Activated T-helper 1 cell treated with Interleukin-2 at 50 U/mL for 16 hours (primary cell): ENCODE measurements around the gene TTC23.

Experiments
- DNase-seq: peaks from one replicate; pipeline ENCODE4 v3.0.0-alpha.2; 2020; ENCODE audit warnings: low read depth

TTC23 gene

DNA sequence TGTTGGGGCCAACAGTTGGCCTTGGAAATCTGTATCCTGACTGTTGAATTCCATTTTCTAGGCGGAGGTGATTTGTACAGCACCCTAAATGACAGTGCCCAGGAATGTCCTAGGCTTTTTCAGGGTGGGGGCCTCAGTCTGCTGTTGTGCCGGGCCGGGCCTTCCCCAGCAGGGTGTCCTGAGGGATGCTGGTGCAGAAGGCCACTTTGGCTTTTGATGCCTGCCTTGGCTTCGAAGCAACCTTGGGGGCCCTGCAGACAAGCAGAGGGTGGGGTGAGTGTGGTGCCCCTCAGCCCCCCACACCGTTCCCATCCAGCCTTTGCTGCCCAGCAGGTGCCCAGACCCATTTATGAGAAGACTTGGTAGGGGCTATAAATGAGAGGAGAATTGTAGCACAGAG is 111.5 kb downstream of the TTC23 start:
- DNase-seq: no peak

DNA sequence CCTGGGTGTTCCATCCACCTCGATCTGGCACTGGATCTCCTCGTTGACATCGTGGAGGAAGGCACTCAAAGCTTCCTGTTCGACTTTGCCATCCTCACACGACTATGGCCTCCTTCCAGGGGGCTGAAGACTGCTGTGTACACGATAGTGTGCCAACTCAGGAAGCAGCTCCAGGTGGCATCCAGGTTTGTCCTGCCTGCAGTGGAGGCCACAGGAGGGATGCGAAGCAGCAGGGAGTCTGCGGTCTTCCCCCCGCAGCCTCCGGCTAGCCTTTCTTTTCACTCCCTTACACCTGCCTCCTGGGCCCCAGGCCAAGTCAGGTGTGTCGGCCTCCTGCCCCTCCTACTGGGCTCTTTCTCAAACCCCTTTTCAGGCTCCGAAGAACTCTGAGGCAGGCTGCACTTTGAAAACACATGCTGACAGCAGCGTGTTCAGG is 112.3 kb downstream of the TTC23 start:
- no peak for DNase-seq

DNA sequence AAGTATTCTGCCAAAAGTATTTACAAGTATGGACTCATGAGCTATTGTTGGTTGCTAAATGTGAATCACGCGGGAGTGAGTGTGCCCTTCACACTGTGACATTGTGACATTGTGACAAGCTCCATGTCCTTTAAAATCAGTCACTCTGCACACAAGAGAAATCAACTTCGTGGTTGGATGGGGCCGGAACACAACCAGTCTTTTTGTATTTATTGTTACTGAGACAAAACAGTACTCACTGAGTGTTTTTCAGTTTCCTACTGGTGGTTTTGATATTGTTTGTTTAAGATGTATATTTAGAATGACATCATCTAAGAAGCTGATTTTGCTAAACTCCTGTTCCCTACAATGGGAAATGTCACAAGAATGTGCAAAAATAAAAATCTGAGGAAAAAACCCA is 114.2 kb downstream of the TTC23 start:
- no peak for DNase-seq

DNA sequence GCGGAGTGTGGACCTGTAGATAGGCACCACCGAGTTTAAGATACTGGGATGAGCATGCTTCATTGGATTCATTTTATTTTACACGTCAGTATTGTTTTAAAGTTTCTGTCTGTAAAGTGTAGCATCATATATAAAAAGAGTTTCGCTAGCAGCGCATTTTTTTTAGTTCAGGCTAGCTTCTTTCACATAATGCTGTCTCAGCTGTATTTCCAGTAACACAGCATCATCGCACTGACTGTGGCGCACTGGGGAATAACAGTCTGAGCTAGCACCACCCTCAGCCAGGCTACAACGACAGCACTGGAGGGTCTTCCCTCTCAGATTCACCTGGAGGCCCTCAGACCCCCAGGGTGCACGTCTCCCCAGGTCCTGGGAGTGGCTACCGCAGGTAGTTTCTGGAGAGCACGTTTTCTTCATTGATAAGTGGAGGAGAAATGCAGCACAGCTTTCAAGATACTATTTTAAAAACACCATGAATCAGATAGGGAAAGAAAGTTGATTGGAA is 115.0 kb downstream of the TTC23 start:
- no peak for DNase-seq

DNA sequence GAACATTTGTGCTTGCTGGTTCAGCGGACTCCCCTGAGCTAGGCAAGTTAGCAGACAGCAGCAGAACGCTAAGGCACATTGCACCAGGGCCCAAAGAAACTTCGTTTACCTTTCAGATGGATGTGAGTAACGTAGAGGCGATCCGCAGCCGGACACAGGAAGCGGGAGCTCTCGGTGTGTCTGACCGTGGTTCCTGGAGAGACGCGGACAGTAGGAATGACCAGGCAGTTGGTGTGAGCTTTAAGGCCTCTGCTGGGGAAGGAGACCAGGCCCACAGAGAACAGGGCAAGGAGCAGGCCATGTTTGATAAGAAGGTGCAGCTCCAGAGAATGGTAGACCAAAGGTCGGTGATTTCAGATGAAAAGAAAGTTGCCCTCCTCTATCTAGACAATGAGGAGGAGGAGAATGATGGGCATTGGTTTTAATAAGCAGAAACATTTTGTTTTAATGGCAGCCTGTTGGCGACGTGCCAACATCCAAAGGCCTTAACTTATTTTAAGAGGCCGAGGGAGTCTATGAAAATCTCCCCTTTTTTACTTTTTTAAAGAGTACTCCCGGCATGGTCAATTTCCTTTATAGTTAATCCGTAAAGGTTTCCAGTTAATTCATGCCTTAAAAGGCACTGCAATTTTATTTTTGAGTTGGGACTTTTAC is 116.6 kb downstream of the TTC23 start:
- DNase-seq: no peak

DNA sequence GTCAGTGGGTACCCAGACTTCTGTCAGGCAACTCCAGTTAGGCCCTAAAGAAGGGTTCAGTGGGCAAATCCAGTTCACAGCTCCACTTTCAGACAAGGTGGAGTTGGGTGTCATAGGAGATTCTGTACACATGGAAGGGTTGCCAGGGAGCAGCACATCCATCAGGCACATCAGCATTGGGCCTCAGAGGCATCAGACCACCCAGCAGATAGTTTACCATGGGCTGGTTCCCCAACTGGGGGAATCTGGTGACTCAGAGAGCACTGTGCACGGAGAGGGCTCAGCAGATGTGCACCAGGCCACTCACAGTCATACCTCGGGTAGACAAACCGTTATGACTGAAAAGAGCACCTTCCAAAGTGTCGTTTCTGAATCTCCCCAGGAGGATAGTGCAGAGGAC is 117.3 kb downstream of the TTC23 start:
- DNase-seq: no peak

DNA sequence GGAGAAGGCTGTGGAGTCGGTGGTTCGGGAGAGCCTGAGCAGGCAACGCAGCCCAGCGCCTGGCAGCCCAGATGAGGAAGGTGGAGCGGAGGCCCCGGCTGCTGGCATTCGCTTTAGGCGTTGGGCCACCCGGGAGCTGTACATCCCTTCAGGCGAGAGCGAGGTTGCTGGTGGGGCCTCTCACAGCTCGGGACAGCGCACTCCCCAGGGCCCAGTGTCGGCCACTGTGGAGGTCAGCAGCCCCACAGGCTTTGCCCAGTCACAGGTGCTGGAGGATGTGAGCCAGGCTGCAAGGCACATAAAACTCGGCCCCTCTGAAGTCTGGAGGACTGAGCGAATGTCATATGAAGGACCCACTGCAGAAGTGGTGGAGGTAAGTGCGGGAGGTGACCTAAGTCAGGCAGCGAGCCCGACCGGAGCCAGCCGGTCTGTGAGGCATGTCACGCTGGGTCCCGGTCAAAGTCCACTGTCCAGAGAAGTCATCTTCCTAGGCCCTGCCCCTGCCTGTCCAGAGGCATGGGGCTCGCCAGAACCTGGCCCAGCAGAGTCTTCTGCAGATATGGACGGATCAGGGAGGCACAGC is 117.8 kb downstream of the TTC23 start:
- no peak for DNase-seq

DNA sequence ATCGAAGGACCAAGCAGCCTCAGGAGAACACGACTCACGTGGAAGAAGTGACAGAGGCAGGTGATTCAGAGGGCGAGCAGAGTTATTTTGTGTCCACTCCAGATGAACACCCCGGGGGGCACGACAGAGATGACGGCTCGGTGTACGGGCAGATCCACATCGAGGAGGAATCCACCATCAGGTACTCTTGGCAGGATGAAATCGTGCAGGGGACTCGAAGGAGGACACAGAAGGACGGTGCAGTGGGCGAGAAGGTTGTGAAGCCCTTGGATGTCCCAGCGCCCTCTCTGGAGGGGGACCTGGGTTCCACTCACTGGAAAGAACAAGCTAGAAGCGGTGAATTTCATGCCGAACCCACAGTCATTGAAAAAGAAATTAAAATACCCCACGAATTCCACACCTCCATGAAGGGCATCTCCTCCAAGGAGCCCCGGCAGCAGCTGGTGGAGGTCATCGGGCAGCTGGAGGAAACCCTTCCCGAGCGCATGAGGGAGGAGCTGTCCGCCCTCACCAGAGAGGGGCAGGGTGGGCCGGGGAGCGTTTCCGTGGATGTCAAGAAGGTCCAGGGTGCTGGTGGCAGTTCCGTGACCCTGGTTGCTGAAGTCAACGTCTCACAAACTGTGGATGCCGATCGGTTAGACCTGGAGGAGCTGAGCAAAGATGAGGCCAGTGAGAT is 118.5 kb downstream of the TTC23 start:
- no peak for DNase-seq

DNA sequence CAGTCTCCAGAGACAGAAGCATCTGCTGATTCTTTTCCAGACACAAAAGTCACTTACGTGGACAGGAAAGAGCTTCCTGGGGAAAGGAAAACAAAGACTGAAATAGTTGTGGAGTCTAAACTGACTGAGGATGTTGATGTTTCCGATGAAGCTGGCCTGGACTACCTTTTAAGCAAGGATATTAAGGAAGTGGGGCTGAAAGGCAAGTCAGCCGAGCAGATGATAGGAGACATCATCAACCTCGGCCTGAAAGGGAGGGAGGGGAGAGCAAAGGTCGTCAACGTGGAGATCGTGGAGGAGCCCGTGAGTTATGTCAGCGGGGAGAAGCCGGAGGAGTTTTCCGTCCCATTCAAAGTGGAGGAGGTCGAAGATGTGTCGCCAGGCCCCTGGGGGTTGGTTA is 119.1 kb downstream of the TTC23 start:
- no peak for DNase-seq

DNA sequence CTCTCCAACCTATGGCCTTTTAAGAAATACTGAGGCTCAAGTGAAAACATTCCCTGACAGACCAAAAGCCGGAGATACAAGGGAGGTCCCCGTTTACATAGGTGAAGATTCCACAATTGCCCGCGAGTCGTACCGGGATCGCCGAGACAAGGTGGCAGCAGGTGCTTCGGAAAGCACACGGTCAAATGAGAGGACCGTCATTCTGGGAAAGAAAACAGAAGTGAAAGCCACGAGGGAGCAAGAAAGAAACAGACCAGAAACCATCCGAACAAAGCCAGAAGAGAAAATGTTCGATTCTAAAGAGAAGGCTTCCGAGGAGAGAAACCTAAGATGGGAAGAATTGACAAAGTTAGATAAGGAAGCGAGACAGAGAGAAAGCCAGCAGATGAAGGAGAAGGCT is 119.7 kb downstream of the TTC23 start:
- DNase-seq: no peak

DNA sequence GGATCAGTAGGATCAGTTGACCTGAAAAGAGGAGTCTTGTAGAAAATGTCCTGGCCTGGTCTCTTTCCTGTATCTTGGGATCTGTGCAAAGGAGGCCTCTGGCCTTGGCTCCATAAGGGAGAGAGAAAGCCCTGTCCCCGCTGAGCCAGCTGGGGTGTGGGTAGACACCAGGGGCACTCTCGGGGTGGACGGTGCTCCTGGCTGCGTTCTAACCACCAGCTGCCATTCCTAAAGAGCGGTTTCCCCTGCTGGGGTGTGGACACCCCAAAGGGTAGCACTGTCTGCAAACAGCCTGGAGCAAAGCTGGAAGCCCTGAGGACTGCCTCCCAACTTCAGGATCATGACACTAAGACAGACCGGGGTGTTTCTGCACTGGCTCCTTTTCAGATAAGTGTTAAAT is 121.0 kb downstream of the TTC23 start:
- DNase-seq: no peak

DNA sequence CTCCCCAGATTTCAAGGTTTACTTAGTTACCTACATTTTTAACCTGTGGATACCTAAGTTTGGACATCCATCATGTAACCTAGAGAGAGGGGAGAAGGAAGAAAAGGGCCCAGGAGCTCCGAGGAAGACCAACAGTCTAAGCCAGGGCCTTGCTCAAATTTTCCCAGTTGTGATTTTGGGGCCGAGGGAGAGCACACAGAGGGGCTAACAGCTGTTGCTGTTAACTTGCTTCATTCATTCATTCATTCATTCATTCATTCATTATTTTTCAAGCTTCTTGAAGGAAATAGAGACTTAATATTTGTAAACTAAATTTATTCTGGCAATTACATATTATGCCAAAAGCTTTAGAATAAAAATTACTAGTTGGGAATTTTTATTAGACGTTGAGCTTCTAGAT is 121.6 kb downstream of the TTC23 start:
- DNase-seq: no peak

DNA sequence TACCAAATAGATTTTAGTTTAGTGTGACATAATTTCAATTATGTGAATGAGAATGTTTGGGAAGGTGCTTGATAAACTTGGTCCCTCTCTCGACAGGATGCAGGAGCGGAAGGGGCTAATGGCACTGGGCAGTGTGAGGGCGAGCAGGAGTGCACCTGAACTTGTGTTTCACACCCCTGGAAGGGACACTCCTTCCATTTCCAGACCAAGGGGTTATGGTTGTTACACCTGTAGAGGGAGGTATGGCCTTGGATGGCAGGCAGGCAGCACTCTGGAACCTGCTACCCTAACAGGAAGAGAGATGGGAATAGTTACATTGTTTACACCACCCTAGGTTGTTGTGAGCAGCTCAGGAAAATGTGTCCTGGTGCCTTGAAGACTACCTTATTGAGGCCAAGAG is 122.5 kb downstream of the TTC23 start:
- no peak for DNase-seq

DNA sequence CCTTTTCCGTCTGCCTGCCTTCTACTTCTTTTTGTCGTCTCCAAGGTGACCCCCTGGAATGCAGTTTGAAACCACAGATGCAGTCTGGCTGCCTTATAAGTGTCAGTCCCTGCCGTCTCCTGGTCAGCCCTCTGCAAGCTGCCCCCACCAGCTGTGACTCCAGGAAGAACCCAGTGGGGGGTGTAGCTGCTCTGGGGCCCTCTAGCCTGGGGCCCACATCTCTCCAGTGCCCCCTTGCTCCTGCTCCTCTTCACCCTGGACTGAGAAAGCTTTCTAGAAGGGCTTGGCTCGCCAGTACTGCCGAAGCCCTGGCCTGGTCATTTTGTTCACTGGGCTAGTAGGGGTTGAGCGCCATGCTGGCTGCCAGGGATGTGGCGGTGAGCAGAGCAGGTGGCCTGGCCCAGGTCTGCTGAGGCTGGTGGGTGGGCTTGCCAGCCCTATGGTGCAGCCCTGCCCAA is 123.2 kb downstream of the TTC23 start:
- DNase-seq: no peak

DNA sequence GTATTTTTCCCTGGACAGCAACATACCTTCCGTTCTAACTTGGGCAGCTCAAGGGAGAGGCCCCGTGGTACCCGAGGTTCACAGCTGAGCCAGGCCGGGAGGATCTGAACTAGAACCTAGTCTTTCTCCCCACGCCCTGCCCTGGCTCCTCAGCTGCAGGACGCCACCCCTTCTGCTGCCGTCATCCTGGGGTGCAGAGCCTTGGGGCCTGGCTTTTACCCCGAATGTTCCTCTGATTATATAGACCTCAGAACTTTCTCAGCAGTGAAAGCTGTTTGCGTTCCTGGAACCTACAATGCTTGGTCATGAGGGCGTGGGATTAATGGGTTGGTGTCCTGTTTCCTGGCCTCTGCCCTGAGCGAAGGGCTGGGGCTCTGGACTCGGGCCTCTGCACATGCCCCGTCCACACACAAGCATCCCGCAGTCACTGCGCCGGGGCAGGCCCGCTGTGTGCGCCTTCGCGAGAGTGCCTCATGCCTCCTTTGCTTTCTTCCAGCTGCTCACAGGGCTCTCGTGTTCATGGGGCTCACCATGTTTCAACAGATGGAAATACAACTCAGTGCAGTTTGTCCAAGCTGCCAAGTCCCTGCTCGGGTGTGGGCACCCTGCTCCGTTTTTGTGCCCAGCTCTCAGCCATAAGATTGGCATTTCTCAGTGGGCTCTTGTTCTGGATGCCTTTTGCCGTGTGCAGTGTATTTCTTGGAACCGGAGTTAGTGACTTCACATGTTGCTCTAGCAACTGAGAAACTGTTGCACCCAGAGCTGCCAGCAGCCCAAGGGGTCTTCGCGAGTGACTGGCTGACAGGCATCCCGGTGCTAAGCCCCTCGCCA is 124.1 kb downstream of the TTC23 start:
- DNase-seq: no peak

DNA sequence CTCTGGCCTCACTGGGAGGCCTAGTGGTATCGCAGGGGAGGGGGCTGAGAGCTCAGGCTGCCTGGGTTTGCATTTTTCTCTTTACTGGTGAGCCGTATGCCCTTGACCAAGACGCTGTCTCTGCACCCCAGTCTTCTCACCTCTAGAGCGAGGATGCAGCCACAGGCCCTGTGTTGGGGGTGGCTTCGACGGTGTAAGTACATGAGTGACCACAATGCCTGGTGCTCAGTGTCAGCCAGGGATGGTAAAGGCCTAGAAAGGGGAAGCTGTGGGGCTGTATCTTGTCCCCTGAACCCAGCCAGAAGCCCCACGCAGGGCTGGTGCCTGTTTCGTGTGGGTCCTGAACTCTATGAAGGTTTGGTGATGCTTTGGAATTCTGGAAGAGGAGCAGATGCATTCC is 124.7 kb downstream of the TTC23 start:
- DNase-seq: no peak

DNA sequence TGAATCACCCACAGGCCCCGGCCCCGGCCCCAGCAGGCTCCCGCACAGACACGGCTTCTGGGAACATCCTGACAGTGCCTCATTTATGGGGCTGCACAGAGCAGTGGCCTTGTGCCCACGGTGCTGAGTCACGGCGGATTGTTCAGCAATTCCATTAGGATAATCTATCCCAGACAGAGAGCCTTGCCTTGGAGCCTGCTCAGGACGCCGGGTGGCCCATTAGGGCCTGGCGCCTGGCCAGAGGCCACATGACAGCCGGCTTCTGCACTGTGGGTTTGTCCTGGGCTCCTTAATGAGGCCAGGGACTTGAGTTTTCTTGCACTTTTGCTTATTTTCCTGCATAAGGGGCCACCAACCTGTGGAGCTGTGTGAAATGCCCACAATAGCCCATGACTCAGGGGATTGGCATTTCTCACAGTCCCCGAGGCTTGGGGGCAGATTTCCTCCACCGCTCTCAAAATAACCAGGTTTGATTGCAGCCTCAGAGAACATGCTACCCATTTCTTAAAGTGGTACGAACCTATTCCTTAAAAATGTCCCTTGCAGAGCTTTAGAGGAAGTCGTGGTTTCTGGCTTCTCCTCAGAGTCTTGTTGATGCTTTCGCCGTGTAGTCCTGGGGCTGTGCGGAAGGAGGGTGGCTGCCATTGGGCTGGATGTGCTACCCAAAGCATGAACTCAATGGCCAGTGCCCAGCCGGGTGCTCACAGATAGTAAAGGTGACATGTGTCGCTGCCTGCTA is 125.5 kb downstream of the TTC23 start:
- DNase-seq: no peak

DNA sequence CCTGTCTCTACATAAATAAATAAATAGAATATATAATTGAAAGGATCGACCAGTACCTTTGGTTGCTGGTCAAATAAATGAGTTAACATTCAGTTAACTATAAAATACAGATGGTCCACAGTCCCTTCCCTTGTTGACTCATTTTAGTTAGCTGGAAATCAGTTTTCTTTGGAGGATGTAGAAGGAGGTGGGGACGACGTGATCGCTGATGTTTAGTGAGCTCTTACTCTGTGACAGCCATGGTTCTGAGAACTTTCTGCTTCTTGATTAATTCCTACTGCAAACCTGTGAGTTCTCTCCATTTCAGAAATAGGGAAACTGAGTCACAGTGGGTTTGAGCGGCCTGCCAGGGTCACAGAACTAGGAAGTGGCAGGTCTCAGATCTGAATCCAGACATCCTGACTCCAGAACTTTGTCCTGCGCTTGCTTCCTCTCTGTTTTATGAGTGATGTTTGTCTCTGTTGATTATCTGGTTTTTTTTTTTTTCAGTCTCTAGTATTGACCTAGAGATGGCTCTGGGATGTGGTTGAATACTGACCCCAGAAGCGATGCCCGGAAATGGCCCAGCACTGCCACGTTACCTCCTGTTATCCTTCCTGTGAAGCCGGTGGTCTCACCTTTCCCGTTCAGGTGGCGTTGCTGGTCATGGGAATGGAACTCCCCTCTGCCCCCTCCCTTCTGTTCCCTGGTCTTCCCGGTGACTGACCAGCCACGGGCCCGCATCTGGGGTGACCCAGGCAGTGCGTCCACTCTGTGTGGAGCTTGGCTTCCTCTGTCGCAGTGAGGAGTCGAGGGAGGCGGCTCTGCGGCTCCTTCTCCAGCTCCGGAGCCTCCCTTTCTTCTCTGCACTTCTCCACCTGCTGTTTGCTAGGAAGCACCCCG is 126.3 kb downstream of the TTC23 start:
- DNase-seq: no peak

DNA sequence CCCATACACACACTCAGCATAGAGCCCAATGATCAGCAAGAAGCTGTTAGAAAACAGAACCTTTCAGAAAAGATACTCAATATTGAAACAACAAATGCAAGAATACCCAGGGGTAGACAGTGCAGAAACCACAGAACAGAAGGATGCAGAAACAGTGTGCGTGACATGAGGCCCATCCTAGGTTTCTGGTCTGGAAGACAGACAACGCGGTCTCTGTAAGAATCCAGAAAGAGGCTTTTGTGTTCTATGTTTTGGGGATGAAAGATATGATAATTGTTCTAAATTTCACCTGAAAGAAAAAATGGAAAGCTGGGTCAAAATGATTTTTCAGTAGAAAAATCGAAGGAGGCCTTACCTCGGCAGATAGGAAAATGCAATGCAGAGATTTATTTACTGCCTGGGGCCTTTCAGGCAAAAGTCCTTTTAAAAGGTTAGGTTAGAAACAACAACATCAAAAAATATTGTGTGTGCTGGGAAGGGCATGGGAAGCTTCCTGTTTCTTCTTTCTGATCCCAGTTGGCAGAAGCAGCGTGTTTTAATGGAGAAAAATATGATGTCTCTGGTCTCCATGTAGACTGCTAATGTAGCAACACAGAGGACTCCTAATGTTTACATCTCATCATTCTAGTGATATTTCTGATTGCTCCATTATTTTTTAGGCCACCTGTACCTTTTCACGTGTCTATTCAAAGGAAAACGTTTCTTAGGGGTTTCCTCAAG is 127.5 kb downstream of the TTC23 start:
- no peak for DNase-seq

DNA sequence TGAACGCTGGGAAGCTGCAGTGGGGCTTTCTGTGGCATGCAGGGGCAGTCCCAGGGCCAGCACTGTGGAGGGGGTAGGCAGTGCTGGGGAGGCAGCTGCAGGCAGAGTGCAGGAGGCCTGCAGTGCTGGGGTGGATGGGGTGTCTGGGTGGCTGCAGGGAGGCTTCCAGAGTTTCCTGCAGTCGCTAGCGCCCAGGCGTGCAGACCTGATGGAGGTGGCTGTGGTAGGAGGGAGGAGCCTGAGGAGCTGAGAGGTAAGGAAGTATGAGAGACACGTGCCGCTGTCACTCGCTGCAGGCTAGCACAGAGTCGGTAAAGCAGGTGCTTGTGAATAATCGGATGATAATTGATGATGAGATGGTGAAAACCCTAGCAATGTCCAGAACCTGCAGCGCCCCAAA is 128.2 kb downstream of the TTC23 start:
- no peak for DNase-seq
